ENCODE results near the gene SULF2. TPM values are rescaled to one million over a fixed set of nuclear protein-coding genes. Genes with fewer than 3 reads are reported as not detected.

Gene SULF2
- total RNA-seq, 1 experiment from 2014 or later, result 1.9 TPM

- in situ Hi-C loops (cut with HindIII; ENCODE audit: low pct_unique_long_range_greater_than_20kb, low sequenced_read_pairs), result no loop called here
- no peak for DNase-seq (ENCODE audit: low read depth, low spot score)
Measured at GRCh38 chr20:47659904-47660601, 125.2 kb downstream of the SULF2 start.

GRCh38 chr20:47656318-47656717, 129.0 kb downstream of the SULF2 start:
- in situ Hi-C loops (cut with HindIII; ENCODE audit: low pct_unique_long_range_greater_than_20kb, low sequenced_read_pairs), result no loop called here
- no peak for DNase-seq (ENCODE audit: low read depth, low spot score)

DNA sequence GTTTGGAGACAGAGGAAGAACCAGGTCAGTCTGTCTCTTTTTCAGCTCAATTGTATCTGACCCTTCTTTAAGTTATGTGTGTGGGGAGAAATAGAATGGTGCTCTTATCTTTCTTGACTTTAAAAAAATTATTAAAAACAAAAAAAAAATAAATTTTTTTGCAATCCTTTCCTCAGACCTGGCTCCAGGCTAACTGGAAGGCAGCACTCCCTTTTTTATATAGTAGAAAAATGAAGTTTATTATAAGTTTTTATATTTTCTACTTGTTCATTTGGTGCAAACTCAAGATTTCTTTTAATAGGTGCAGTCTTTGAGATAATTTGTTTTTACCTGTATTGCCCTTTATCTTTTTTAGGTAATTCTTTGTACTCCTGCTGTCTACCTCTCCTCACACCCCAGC, 129.6 kb downstream of the SULF2 start:
- in situ Hi-C loops (cut with HindIII; ENCODE audit: low pct_unique_long_range_greater_than_20kb, low sequenced_read_pairs), result no loop called here
- no peak for DNase-seq (ENCODE audit: low read depth, low spot score)

- no peak for DNase-seq (ENCODE audit: low read depth, low spot score)
Measured at GRCh38 chr20:47654370-47654769, 130.9 kb downstream of the SULF2 start.

DNA sequence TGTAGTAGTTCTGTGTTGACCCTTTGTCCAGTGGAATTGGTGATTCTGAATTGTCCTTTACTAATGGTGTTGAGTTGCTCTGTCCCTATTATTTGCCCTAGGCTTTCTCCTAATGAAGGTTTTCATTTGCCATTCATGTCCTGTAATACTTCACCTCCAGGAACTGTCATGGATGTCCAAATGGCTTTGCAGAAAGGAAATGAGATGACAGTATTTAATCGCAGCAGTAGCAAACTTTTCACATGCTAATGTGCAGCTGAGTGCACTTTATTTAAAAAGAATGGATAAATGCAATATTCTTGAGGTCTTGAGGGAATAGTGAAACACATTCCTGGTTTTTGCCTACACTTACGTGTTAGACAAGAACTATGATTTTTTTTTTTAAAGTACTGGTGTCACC, 131.4 kb downstream of the SULF2 start:
- DNase-seq (ENCODE audit: low read depth, low spot score), result no peak
- in situ Hi-C loops (cut with HindIII; ENCODE audit: low pct_unique_long_range_greater_than_20kb, low sequenced_read_pairs), result no loop called here

More at GRCh38 chr20:47654370-47654769, 130.9 kb downstream of the SULF2 start:
- in situ Hi-C loops (cut with HindIII; ENCODE audit: low pct_unique_long_range_greater_than_20kb, low sequenced_read_pairs), result no loop called here

DNA sequence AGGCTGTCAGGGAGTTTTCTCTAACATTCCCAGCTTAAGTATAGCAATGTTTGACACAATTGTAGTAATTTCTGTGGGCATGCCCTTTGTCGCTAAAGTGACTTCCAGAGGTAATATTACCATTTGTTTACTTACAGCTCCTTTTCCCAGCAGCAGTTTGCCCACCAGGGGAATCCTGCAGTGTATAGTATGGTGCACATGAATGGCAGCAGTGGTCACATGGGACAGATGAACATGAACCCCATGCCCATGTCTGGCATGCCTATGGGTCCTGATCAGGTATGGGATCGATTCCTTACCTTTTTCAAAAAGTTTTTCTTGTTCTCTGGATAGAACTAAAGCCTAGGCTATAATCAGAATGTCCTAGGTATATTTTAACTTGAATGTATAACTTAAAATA, 132.5 kb downstream of the SULF2 start:
- in situ Hi-C loops (cut with HindIII; ENCODE audit: low pct_unique_long_range_greater_than_20kb, low sequenced_read_pairs), result no loop called here
- no peak for DNase-seq (ENCODE audit: low read depth, low spot score)

GRCh38 chr20:47652301-47652700, 133.0 kb downstream of the SULF2 start:
- DNase-seq (ENCODE audit: low read depth, low spot score), result no peak
- in situ Hi-C loops (cut with HindIII; ENCODE audit: low pct_unique_long_range_greater_than_20kb, low sequenced_read_pairs), result no loop called here

GRCh38 chr20:47648943-47649342, 136.3 kb downstream of the SULF2 start:
- in situ Hi-C loops (cut with HindIII; ENCODE audit: low pct_unique_long_range_greater_than_20kb, low sequenced_read_pairs), result no loop called here
- DNase-seq (ENCODE audit: low read depth, low spot score), result no peak

GRCh38 chr20:47647994-47648393, 137.3 kb downstream of the SULF2 start:
- DNase-seq (ENCODE audit: low read depth, low spot score), result no peak
- in situ Hi-C loops (cut with HindIII; ENCODE audit: low pct_unique_long_range_greater_than_20kb, low sequenced_read_pairs), result no loop called here

DNA sequence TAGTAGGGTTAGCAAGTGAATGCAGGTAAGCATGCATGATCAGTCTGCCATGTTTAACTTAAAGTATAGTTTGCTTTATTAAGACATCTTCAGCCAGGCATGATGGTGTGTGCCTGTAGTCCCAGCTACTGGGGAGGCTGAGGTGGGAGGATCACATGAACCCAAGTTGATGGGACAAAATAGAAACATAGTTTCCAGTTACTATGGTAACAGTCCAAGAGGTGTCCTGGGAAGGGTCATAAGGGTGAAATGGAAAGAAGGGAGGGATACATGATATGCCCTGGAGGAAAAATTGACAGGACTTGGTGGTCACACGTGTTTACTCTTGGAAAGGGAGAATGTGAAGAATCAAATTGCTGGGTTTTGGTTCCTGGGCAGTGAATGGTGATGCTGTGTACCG, 139.6 kb downstream of the SULF2 start:
- in situ Hi-C loops (cut with HindIII; ENCODE audit: low pct_unique_long_range_greater_than_20kb, low sequenced_read_pairs), result no loop called here
- DNase-seq (ENCODE audit: low read depth, low spot score), result no peak

- in situ Hi-C loops (cut with HindIII; ENCODE audit: low pct_unique_long_range_greater_than_20kb, low sequenced_read_pairs), result no loop called here
- no peak for DNase-seq (ENCODE audit: low read depth, low spot score)
Measured at GRCh38 chr20:47642624-47643023, 142.7 kb downstream of the SULF2 start.

GRCh38 chr20:47642118-47642517, 143.2 kb downstream of the SULF2 start:
- no peak for DNase-seq (ENCODE audit: low read depth, low spot score)
- in situ Hi-C loops (cut with HindIII; ENCODE audit: low pct_unique_long_range_greater_than_20kb, low sequenced_read_pairs), result no loop called here

DNA sequence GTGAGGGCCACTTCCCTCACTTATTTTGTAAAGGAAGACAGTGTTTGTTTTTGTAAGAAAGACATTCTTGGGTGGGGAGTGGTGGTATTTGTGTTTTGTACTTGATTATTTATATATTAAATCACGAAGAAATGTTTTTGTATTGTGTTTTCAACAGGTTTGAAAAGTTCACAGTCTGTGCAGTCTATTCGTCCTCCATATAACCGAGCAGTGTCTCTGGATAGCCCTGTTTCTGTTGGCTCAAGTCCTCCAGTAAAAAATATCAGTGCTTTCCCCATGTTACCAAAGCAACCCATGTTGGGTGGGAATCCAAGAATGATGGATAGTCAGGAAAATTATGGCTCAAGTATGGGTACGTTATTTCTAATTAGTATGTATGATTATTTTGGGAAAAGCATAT, 146.4 kb downstream of the SULF2 start:
- in situ Hi-C loops (cut with HindIII; ENCODE audit: low pct_unique_long_range_greater_than_20kb, low sequenced_read_pairs), result no loop called here
- DNase-seq (ENCODE audit: low read depth, low spot score), result no peak

DNA sequence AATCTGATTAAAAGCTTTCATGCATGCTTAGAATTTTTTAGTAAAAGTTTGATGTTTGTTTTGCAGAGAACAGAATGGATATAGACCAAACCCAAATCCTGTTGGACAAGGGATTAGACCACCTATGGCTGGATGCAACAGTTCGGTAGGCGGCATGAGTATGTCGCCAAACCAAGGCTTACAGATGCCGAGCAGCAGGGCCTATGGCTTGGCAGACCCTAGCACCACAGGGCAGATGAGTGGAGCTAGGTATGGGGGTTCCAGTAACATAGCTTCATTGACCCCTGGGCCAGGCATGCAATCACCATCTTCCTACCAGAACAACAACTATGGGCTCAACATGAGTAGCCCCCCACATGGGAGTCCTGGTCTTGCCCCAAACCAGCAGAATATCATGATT, 150.0 kb downstream of the SULF2 start:
- DNase-seq (ENCODE audit: low read depth, low spot score), result no peak
- in situ Hi-C loops (cut with HindIII; ENCODE audit: low pct_unique_long_range_greater_than_20kb, low sequenced_read_pairs), result no loop called here

DNA sequence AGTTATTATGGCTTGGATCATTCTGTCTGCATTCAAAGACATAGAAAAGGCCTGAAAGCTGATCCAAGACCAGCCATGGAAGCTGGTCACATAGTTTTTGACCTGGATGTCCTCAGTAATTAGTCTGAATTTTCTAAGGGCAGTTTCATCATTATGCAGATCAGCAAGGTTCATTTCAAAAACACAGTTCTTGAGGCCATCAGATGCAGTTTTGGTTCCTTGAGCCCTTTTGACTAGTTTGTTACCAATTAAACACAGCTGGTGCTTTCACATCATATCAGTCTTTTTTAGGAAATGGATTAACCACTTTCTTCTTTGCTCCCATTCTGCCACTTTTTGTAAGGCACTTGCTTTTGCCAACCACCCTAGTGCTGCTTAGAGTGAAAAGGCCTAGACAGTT, 154.2 kb downstream of the SULF2 start:
- in situ Hi-C loops (cut with HindIII; ENCODE audit: low pct_unique_long_range_greater_than_20kb, low sequenced_read_pairs), result no loop called here
- DNase-seq (ENCODE audit: low read depth, low spot score), result no peak

DNA sequence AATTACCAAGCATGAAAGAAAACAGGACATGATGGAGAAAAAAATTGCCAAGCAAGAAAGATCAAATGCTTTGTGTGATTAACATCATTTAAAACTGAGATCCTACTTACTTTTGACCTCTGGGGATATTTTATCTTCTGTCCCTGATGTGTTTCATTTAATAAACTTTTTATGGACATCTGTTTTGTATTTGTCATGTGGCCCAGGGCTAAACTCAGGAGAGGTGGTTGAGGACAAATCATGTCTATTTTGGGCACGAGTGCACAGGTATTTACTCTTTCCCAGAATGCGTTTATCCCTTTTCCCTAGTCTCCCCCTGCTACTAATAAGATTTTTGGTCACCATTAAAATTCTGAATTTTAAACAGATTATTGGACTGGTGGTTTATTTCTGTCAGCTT, 155.4 kb downstream of the SULF2 start:
- DNase-seq (ENCODE audit: low read depth, low spot score), result no peak
- in situ Hi-C loops (cut with HindIII; ENCODE audit: low pct_unique_long_range_greater_than_20kb, low sequenced_read_pairs), result no loop called here

DNA sequence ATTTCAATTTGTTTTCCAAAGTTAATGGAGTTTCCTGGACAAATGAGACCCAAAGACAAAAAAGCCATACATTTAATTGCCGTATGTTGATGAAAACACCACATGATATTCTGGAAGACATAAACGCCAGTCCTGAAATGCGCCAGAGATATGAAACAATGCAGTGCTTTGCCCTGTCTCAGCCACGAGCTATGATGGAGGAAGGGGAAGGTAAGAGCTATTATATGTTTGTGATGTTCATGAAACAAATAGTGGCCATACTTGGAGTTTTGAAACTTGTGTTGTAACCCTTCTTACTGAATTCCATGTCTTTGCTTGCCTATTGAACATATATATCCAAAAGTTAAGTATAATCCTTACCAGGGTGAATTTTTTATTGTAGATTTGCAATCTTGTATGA, 157.7 kb downstream of the SULF2 start:
- in situ Hi-C loops (cut with HindIII; ENCODE audit: low pct_unique_long_range_greater_than_20kb, low sequenced_read_pairs), result no loop called here

GRCh38 chr20:47623206-47623605, 162.1 kb downstream of the SULF2 start:
- DNase-seq (ENCODE audit: low read depth, low spot score), result no peak
- in situ Hi-C loops (cut with HindIII; ENCODE audit: low pct_unique_long_range_greater_than_20kb, low sequenced_read_pairs), result no loop called here

More for the DNA sequence above, 157.7 kb downstream of the SULF2 start:
- DNase-seq (ENCODE audit: low read depth, low spot score), result no peak

DNA sequence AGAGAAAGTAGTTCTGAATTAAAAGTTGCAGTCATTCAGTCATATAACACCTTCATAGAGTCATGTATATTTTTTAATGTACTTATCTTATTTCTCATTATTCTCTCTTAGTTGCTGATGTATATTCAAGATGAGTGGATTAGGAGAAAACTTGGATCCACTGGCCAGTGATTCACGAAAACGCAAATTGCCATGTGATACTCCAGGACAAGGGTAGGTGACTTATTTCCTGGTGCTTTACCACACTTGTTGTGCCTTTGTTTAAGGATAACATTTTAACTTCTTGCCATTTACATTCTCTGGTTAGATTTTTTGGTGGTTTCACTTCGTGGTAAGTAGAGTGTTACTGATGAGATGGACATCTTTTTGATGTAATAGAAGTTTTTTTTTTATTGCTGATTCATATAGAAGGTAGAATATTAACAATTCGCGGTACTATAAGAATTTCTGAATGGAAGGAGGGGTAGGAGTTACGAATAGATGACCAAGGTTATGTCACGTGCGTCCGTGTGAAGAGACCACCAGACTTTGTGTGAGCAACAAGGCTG, 163.1 kb downstream of the SULF2 start:
- DNase-seq (ENCODE audit: low read depth, low spot score), result no peak
- in situ Hi-C loops (cut with HindIII; ENCODE audit: low pct_unique_long_range_greater_than_20kb, low sequenced_read_pairs), result no loop called here

All from SK-MEL-5 (cell line).